Measurements from ENCODE around the gene CPM.

The CPM gene
- 2.2 to 2.5 reads per million in 2 donors for total RNA-seq

DNA sequence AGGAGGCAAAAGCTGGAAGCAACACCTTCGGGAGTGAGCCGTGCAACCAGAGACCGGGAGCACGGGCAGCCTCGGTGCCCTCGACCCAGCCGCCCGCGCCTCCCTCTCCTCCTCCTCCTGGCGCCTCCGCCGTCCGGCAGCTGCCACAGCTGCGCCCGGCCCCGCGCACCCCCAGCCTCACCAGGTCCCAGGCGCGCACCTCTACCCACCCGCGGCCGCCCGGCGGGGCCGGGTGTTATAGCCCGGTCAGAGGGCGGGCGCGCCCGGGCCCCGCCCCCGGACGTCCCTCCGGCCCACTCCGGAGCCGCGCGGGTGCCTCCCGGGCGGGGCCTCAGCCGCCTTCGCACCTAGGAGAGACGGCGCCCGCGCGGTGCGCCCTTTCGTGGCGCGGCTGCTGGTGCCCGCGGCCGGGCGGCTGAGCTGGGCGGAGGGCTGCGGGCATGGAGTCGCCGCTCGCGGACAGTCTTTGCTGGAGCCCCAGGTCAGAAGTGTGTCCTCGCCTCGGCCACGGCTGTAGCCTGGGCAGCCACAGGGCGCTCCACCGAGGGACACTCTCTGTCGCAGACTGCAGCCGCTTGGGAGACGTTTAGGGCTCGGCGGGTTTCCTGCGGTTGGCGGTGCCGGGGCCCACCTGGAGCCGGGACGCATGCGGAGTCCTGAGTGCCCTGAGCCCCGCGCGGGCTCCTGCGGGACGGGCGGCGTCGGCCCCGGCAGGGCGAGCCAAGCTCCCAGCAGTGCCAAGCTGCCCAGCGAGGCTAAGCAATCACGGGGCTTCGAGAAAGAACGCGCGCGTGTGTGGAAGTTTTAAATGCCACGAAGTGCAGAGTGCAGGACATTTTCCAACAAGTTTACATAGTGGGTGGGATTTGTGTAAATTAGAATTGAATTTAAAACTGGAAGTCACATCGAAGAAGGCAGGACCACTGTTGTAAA lies at the start of gene CPM:
Gene CPM, minus strand, starts transcription at position 211 of the 933 bp plus-strand sequence. CDS start 334 bp downstream, outside the sequence.
- peak; percentile 39 to 85 (median 59) for DNase-seq

GRCh38 chr12:68981516-68981915 lies 48.5 kb upstream of the CPM start:
- no peak for DNase-seq

- DNase-seq = no peak
Measured at GRCh38 chr12:68980476-68981212, 47.7 kb upstream of the CPM start.

DNA sequence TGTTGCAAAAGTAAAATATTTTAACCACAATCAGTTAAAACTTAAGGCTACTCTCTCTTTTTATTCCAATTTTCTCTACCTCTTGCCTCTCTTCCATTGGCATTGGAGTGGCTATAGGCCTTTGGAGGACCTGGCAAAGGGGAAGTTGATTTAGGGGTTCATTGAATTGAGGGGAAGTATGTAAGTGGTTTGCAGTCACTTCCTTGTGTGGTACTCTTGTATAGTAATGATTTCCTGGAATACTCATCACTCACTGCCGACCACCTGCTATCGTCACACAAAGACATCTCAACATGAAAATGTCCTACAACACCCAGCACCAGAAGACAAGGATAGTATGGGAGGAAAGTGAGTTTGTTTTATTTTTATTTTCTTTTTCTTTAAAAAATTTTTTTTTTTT lies 45.7 kb upstream of the CPM start:
- no peak for DNase-seq

- DNase-seq = no peak
Measured at GRCh38 chr12:68977909-68978610, 45.1 kb upstream of the CPM start.

DNA sequence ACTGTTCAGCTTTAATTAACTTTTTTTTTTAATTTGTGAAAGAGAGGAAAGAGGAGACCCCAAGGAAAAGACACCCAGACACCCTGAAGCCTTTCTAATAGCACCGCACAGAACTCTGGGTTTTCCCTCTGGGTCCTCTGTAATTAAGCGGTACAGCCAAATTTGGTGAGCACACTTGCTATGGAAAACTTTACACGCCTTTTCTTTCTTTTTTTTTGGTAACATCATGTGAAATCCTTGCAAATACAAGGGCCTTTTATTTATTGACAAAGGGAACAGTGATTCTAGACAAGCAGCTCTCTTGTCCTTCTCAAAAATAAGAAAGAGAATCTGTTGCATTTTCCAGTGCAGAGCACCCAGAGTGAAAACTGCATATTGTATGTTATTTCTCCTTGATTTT lies 44.4 kb upstream of the CPM start:
- DNase-seq = no peak

- no peak for DNase-seq
Measured at GRCh38 chr12:68976395-68976841, 43.4 kb upstream of the CPM start.

DNA sequence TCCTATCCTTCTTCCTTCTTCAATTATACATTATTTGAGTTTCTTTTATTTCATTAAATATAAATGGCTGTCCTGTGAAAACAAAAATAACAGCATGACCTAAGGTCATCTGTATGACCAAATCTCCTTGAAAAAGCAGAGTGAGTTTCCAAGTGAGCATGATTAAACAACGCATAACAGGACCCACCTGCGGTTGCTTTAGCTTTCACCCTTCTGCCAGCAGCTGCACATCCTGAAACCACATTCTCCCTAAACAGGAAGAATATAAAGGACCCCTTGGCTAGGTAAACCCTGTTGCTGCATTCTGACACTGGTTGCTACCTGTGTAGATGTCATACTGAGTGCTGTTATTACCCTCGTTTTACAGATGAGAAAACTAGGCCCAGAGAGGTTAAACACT lies 42.8 kb upstream of the CPM start:
- no peak for DNase-seq

- DNase-seq = no peak
Measured at GRCh38 chr12:68972595-68972994, 39.6 kb upstream of the CPM start.

GRCh38 chr12:68971404-68971803 lies 38.4 kb upstream of the CPM start:
- DNase-seq = no peak

DNA sequence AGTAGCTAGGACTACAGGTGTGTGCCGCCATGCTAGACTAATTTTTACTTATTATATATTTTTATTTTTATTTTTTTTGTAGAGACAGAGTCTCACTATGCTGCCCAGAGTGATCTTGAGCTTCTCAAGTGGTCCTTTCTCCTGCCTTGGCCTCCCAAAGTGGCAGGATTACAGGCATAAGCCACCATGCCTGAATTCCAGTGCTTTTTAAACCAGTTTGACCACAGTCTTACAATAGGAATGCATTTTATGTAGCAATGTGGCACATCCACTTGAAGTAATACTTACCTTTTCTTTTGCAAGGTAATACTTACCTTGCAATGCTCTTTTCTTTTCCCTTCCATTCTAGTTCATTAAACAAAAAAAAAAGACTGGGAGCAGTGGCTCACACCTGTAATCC lies 38.0 kb upstream of the CPM start:
- DNase-seq = no peak

DNA sequence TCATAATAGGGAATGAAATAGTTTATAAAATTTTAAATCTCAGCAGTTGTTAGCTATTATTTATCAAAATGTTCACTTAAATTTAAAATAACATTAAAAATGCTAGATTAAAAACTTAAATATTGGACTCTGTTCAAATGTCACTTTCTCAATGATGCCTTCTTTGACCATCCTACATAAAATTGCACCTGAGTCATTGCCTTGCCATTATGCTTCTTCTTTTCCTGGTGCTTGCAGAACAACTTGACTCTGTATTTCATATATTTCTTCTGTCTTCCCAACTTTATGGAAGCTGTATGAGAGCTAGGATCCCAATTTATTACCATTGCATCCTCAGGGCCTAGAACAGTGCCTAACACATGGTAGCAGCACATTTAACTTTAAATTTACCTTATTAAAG lies 37.3 kb upstream of the CPM start:
- no peak for DNase-seq

GRCh38 chr12:68967046-68967445 lies 34.1 kb upstream of the CPM start:
- no peak for DNase-seq

GRCh38 chr12:68963856-68964745 lies 31.1 kb upstream of the CPM start:
- no peak for DNase-seq

DNA sequence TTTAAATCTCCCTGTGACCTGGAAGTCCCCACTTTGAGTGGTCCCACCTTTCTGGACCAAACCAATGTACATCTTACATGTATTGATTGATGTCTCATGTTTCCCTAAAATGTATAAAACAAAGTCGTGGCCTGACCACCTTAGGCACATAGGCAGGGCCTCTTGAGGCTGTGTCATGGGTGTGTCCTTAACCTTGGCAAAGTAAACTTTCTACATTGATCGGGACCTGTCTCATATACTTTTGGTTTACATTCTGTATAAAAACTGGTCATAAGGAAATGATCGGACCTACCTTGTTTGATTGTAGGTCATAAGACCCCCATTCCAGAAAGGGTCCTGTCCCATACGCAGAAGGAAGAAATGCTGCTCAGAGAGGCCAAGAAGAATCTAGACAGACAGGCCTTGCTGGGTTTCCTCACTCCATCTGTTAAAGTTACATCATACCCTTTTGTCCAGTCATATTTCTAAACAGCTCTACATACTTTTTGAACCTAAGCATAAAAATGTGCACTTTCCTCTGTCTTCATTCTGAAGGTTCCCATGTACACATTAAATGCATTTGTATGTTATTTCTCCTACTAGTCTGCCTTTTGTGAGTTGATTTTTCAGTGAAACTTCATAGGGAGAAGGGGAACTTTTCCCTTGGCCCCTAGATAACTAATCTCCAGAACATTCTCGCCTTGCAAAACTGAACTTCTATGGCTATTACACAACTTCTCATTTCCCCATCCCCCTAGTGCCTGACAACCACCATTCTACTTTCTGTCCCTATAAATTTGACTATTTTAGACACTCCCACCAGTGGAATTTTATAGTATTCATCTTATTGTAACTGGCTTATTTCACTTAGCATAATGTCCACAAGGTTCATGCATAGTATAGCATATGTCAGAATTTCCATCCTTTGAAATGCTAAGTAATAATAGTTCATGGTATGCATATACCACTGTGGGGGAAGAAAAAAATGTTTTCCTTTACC lies 30.2 kb upstream of the CPM start:
- no peak for DNase-seq

DNA sequence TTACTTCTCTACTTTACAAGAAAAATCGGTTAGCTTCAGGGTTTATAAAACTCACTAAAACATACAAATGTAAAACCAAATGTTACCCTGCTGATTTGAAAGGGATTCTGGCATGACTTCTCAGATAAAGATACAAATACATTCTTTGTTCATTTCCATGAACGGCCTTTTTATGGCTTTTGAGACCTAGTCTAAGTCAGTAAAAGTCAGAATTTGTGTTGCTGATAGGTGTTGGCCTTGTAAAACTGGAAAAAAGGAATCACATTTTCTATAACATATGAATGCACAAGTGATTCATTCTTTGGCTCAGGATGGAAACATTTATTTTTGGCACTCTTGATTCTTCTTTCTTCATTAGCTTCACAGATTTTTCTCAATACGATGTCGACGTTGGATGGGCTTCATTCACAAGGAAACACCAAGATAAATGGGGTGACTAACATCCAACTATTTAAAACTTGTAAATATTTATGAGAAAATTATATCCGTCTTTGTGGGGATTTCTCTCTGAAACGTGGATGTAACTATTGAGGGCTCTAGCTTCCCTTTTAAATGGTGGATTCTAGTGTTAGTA lies 27.0 kb upstream of the CPM start:
- no peak for DNase-seq

GRCh38 chr12:68959143-68959858 lies 26.3 kb upstream of the CPM start:
- DNase-seq = no peak

DNA sequence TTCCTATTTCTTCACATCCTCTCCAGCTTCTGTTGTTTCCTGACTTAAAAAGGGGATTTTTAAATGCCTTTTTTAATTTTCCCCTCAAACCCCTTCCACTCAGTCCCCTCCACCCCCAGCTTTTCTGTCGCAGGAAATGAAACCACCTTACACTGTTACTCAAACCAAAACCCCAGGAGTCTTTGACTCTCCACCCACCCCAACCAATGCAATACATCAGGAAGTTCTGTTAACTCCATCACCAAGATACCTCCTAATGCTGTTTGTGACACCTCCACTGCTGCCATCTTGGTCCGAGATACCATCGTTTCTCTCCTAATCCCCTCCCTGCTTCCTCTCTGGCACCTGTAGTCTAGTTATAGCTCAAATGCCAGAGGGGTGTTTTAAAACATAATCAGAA lies 25.4 kb upstream of the CPM start:
- peak in 1 of 5 experiments; percentile 85 for DNase-seq

DNA sequence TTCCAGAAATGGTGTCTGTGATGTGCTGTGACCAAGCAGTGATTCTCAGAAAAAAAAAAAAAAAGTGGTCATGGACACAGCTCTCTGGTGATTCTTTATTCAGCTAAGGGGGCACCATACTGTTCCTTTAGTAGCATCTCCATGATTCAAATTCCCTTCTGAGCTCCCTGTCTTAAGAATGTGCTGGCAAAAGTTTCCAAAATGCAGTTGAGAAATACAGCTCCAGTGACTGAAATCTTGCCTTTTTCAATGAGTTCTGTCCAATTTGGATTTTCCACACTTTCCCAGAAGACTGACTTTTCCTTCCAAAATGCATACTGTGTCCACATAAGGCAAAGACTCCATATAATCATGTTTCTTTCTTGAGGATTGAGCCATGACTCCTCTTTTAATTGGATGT lies 24.3 kb upstream of the CPM start:
- no peak for DNase-seq

DNA sequence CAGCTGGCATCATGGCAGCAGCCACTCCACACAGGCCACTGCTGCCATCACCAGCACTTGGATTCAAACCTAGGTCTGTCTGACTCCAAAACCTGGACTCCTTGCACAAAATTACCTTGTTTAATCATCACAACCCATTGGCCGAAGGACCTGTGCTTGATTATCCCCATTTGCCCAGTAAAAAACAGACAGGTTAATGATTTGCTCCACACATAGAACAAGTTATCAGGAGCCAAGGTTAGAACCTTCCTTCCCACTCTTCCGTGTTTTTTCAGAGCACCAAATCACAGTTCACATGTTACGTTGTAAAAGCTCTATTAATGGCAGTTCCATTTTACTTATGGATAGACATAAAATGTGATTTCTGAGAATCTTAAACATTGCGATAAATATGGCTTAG lies 23.5 kb upstream of the CPM start:
- no peak for DNase-seq
